IMR-90 (cell line): ENCODE data around the gene PRSS50. TPM values are rescaled to one million over a fixed set of nuclear protein-coding genes. Genes with fewer than 3 reads are reported as not detected.
A peak's percentile ranks its signal among the peaks of the same experiment; 100 is the strongest.

Source experiments
- ATAC-seq: fragments of 200-7000 bp; cut with Tn5 transposase; 2 replicates; pipeline ENCODE4 v1.9.1; 2020; ENCODE audit warnings: low read depth, mild to moderate bottlenecking, moderate library complexity
- BruUV-seq: library from RNA; stranded (reverse); fragments of 400-500 nt; replicated peaks from 2 replicates; lab custom pipeline; 2021; lab: Mats Ljungman, UMichigan
- CTCF ChIA-PET: fragments of 300-600 bp; formaldehyde crosslinking; extraction: SDS; loops from one replicate; lab custom pipeline; 2021; ENCODE audit warnings: antibody characterized with exemption; lab: Yijun Ruan, JAX
- POLR2A ChIA-PET: fragments of 300-600 bp; sonication (Branson Sonifier 250); formaldehyde crosslinking; loops from one replicate; lab custom pipeline; 2022; ENCODE audit warnings: antibody characterized with exemption; ENCODE audit not compliant: unreplicated experiment; lab: Charles Lee
- DNase-seq: peaks from one replicate; pipeline ENCODE4 v3.0.0; 2013
- H2AFZ ChIP-seq: replicated peaks from 2 replicates; pipeline ENCODE3; 2013; ENCODE audit warnings: low read length, mild to moderate bottlenecking; ENCODE audit not compliant: poor library complexity
- H2AK5ac ChIP-seq: 2 replicates; pipeline ENCODE4 v1.6.1; 2013; ENCODE audit warnings: low read depth, low read length, inconsistent platforms
- H2AK9ac ChIP-seq: replicated peaks from 2 replicates; pipeline ENCODE3; 2013; ENCODE audit warnings: mild to moderate bottlenecking, low read depth, low read length, moderate library complexity; ENCODE audit not compliant: poor library complexity
- H2BK120ac ChIP-seq: 2 replicates; pipeline ENCODE4 v1.6.1; 2013; ENCODE audit warnings: low read depth, low read length, inconsistent platforms
- H2BK15ac ChIP-seq: 3 replicates; pipeline ENCODE4 v1.6.1; 2013; ENCODE audit warnings: low read depth, low read length, inconsistent platforms
- H2BK20ac ChIP-seq: 2 replicates; pipeline ENCODE4 v1.6.1; 2013; ENCODE audit warnings: low read depth, mild to moderate bottlenecking, inconsistent platforms, low read length, moderate library complexity
- H2BK5ac ChIP-seq: 2 replicates; pipeline ENCODE4 v1.6.1; 2013; ENCODE audit warnings: mild to moderate bottlenecking, low read depth, low read length, inconsistent platforms; ENCODE audit not compliant: poor library complexity, severe bottlenecking
- H3K14ac ChIP-seq: replicated peaks from 2 replicates; pipeline ENCODE4 v1.6.1; 2013; ENCODE audit warnings: low read depth, low read length, inconsistent platforms
- H3K18ac ChIP-seq: 2 replicates; pipeline ENCODE4 v1.6.1; 2013; ENCODE audit warnings: low read depth, low read length, control low read depth
- H3K23ac ChIP-seq: 2 replicates; pipeline ENCODE4 v1.6.1; 2013; ENCODE audit warnings: low read depth, low read length, inconsistent platforms
- H3K27ac ChIP-seq: 2 replicates; pipeline ENCODE4 v1.5.1; 2013; ENCODE audit warnings: mild to moderate bottlenecking, control low read depth, low read length; ENCODE audit not compliant: insufficient read depth
- H3K27me3 ChIP-seq: 2 replicates; pipeline ENCODE4 v1.6.1; 2013; ENCODE audit warnings: low read length; ENCODE audit not compliant: control insufficient read depth, insufficient read depth
- H3K36me3 ChIP-seq: 2 replicates; pipeline ENCODE4 v1.6.1; 2013; ENCODE audit warnings: low read length, mixed read lengths; ENCODE audit not compliant: control insufficient read depth, insufficient read depth
- H3K4ac ChIP-seq: 2 replicates; pipeline ENCODE4 v1.6.1; 2013; ENCODE audit warnings: low read depth, low read length, inconsistent platforms
- H3K4me1 ChIP-seq: 2 replicates; pipeline ENCODE4 v1.6.1; 2013; ENCODE audit warnings: low read length, mixed read lengths; ENCODE audit not compliant: control insufficient read depth, insufficient read depth
- H3K4me2 ChIP-seq: 2 replicates; pipeline ENCODE4 v1.6.1; 2013; ENCODE audit warnings: low read depth, mild to moderate bottlenecking, control low read depth, low read length, moderate library complexity
- H3K4me3 ChIP-seq: 2 replicates; pipeline ENCODE4 v1.5.1; 2013; ENCODE audit warnings: low read depth, mild to moderate bottlenecking, control low read depth, low read length, moderate library complexity; ENCODE audit not compliant: insufficient read depth
- H3K56ac ChIP-seq: 2 replicates; pipeline ENCODE4 v1.6.1; 2013; ENCODE audit warnings: low read length, inconsistent platforms; ENCODE audit not compliant: insufficient read depth; ENCODE audit errors: extremely low read depth
- H3K79me1 ChIP-seq, 2 experiments: 2 replicates each; pipeline ENCODE4 v1.6.1; 2013; ENCODE audit warnings: low read length in 2 of 2, inconsistent platforms in 1 of 2, low read depth in 1 of 2
- H3K9ac ChIP-seq: 2 replicates; pipeline ENCODE4 v1.6.1; 2013; ENCODE audit warnings: low read depth, low read length, control low read depth
- H3K9me1 ChIP-seq: 2 replicates; pipeline ENCODE4 v1.6.1; 2013; ENCODE audit warnings: low read length, inconsistent platforms; ENCODE audit not compliant: insufficient read depth
- H3K9me3 ChIP-seq: 2 replicates; pipeline ENCODE4 v1.6.1; 2013; ENCODE audit warnings: low read length; ENCODE audit not compliant: control insufficient read depth, insufficient read depth
- H4K20me1 ChIP-seq: 2 replicates; pipeline ENCODE4 v1.6.1; 2013; ENCODE audit warnings: low read length, inconsistent platforms; ENCODE audit not compliant: insufficient read depth
- H4K5ac ChIP-seq: 2 replicates; pipeline ENCODE4 v1.6.1; 2013; ENCODE audit warnings: mild to moderate bottlenecking, low read depth, low read length, control low read depth
- H4K8ac ChIP-seq, 2 experiments: 2 replicates each; pipeline ENCODE4 v1.6.1; 2013; ENCODE audit warnings: low read depth in 2 of 2, low read length in 2 of 2, control low read depth in 1 of 2, inconsistent platforms in 1 of 2
- H4K91ac ChIP-seq: 2 replicates; pipeline ENCODE4 v1.6.1; 2013; ENCODE audit warnings: low read depth, low read length, inconsistent platforms; ENCODE audit not compliant: insufficient read depth
- BHLHE40 ChIP-seq: fragments of 150-350 bp; IDR thresholded peaks from 2 replicates; pipeline ENCODE4 v1.6.1; 2016; ENCODE audit warnings: mild to moderate bottlenecking, low read depth, low read length
- CEBPB ChIP-seq: IDR thresholded peaks from 2 replicates; pipeline ENCODE4 v1.6.1; 2012; ENCODE audit warnings: low read depth, low read length, improper control_type of control experiment
- CHD1 ChIP-seq: IDR thresholded peaks from 2 replicates; pipeline ENCODE4 v1.6.1; 2012; ENCODE audit warnings: low read depth, low read length, improper control_type of control experiment
- CTCF ChIP-seq: conservative IDR thresholded peaks from 2 replicates; pipeline ENCODE4 v1.5.1; 2012; ENCODE audit warnings: mild to moderate bottlenecking, low read depth, low read length, improper control_type of control experiment
- FOS ChIP-seq: fragments of 150-350 bp; IDR thresholded peaks from 2 replicates; pipeline ENCODE4 v1.6.1; 2016; ENCODE audit warnings: low read depth, low read length
- MAFK ChIP-seq: IDR thresholded peaks from 2 replicates; pipeline ENCODE4 v1.6.1; 2012; ENCODE audit warnings: low read depth, low read length, improper control_type of control experiment
- MAZ ChIP-seq: IDR thresholded peaks from 2 replicates; pipeline ENCODE4 v1.6.1; 2012; ENCODE audit warnings: low read depth, mild to moderate bottlenecking, low read length, improper control_type of control experiment, moderate library complexity, borderline replicate concordance
- MXI1 ChIP-seq: IDR thresholded peaks from 2 replicates; pipeline ENCODE4 v1.6.1; 2012; ENCODE audit warnings: low read depth, mild to moderate bottlenecking, low read length, moderate library complexity, borderline replicate concordance
- NFE2L2 ChIP-seq: fragments of 150-350 bp; IDR thresholded peaks from 2 replicates; pipeline ENCODE4 v1.6.1; 2016; ENCODE audit warnings: low read depth, mild to moderate bottlenecking, low read length
- POLR2A ChIP-seq: IDR thresholded peaks from 2 replicates; pipeline ENCODE4 v1.6.1; 2012; ENCODE audit warnings: mild to moderate bottlenecking, low read depth, low read length
- RAD21 ChIP-seq: IDR thresholded peaks from 2 replicates; pipeline ENCODE4 v1.6.1; 2012; ENCODE audit warnings: low read length, improper control_type of control experiment
- RCOR1 ChIP-seq: IDR thresholded peaks from 2 replicates; pipeline ENCODE4 v1.6.1; 2012; ENCODE audit warnings: mild to moderate bottlenecking, low read length, improper control_type of control experiment; ENCODE audit not compliant: insufficient replicate concordance
- RFX5 ChIP-seq: IDR thresholded peaks from 2 replicates; pipeline ENCODE4 v1.8.0; 2012; ENCODE audit warnings: low read depth, mild to moderate bottlenecking, low read length, moderate library complexity
- SMC3 ChIP-seq: fragments of 150-350 bp; IDR thresholded peaks from 2 replicates; pipeline ENCODE4 v1.6.1; 2016; ENCODE audit warnings: low read depth, mild to moderate bottlenecking, antibody characterized with exemption, low read length, moderate library complexity
- USF2 ChIP-seq: fragments of 150-350 bp; IDR thresholded peaks from 2 replicates; pipeline ENCODE4 v1.6.1; 2017; ENCODE audit warnings: mild to moderate bottlenecking, antibody characterized with exemption, low read length, low read depth
- WGBS, 2 experiments: methylation state at CpG; one replicate each; pipeline versions ENCODE4 v1.1.5 to v1.1.7; 2013; ENCODE audit warnings: missing lambda C conversion rate in 2 of 2; ENCODE audit not compliant: insufficient read length in 1 of 2; ENCODE audit errors: extremely low coverage in 2 of 2; 5-methylcytosine and 5-hydroxymethylcytosine counted together
- dilution Hi-C: fragments of 300-500 bp; cut with HindIII; formaldehyde crosslinking; loops from one replicate; pipeline ENCODE4 v1.14.3; 2018; ENCODE audit warnings: low sequenced_read_pairs; ENCODE audit not compliant: unreplicated experiment
- in situ Hi-C: fragments of 300-500 bp; cut with MboI; formaldehyde crosslinking; loops from 3 replicates; pipeline ENCODE4 v1.14.3; 2019; ENCODE audit warnings: low sequenced_read_pairs, inconsistent platforms, mixed read lengths
- intact Hi-C: fragments of 100-400 bp; cut with micrococcal nuclease; formaldehyde crosslinking; loops from 2 replicates; pipeline ENCODE4 v1.10.0; 2022
- polyA plus RNA-seq, 3 experiments: library from polyadenylated mRNA; depleted of rRNA; stranded (reverse); fragments of >200 nt; gene quantifications; 2 replicates each; pipeline ENCODE4 v1.2.3, GENCODE V29; 2012; ENCODE audit warnings: low replicate concordance in 1 of 3
- total RNA-seq: library from RNA; depleted of rRNA; stranded (reverse); fragments of >200 nt; gene quantifications from 2 replicates; pipeline ENCODE4 v1.2.3, GENCODE V29; 2012
- TF ChIP-seq, protein P1 (sequence below): fragments of 150-350 bp; IDR thresholded peaks from 2 replicates; pipeline ENCODE4 v1.6.1; 2016; ENCODE audit warnings: low read depth, mild to moderate bottlenecking, low read length, moderate library complexity, borderline replicate concordance

The PRSS50 gene
- total and polyA plus RNA-seq, 2 of the 4 experiments (the other 2 are of a cell fraction) = not detected

DNA sequence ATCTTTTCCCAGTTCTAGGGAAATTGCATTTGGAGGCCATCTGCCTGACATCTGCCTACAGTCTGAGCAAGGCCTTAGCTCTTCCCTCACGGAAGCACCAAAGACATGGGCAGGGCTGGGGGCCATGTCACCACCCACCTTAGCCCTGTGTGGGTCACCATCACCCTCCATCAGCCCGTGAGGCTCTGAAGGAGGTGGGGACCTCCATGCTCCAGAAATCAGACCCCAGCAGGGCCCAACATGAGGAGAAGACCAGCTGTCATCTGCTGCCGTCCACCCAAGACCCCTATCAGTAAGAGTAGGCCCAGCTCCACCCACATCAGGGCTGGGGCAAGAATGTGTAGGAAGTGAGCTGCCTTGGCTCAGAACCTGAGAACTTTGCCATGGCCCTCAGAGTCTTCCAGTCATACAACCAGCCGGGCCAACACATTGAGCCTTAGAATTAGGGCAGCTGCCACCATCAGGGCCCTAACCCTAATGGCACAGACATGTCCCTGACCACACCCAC, 14.6 kb downstream of the PRSS50 start:
- WGBS, 2 experiments = 75% methylated on average over 1 of the region's 4 CpGs; no CpG with 5 or more reads in 1 of the 2 experiments
- dilution Hi-C loops = no loop called here
- in situ Hi-C loops = loop anchor here (5.0 to 25.0 kb wide), 2 partner anchors 194 to 659 kb away; no protein-coding TSS in a partner anchor

More for the DNA sequence above, 14.6 kb downstream of the PRSS50 start:
- Histone ChIP-seq H4K8ac (no peak overlapping the region), H3K18ac (no peak overlapping the region), H3K9me1 (no peaks in the 10 kb centered on the region; the same call in 1 of the 2 replicates), H2BK5ac (no peak overlapping the region), H2BK20ac (no peak overlapping the region), H3K56ac (no peak overlapping the region), H2AK9ac (peak overlapping the region; percentile 6), H3K4me2 (no peak overlapping the region), H3K79me1 (no peaks in the 10 kb centered on the region), H3K27me3 (peaks cover 29% of the 10 kb centered on the region), H3K4me1 (peaks cover 9% of the 10 kb centered on the region; the same call in 1 of the 2 replicates), H2BK15ac (no peak overlapping the region), H3K4me3 (no peak overlapping the region), H3K14ac (no peak overlapping the region), H3K23ac (no peak overlapping the region), H4K20me1 (peaks cover 3% of the 10 kb centered on the region; the same call in 1 of the 2 replicates), H4K5ac (no peak overlapping the region), H4K91ac (no peak overlapping the region), H2AFZ (no peak overlapping the region), H3K9me3 (no peaks in the 10 kb centered on the region), H3K36me3 (no peaks in the 10 kb centered on the region), H3K9ac (no peak overlapping the region), H3K27ac (no peak overlapping the region), H2AK5ac (no peak overlapping the region; the same call in 1 of the 2 replicates), H2BK120ac (no peak overlapping the region), H3K4ac (no peak overlapping the region)
- ChIA-PET POLR2A (no interaction called here), CTCF (interaction anchor here (0.7 to 1.2 kb wide), 2 partner anchors 207 to 214 kb away, joined by 3 to 4 read pairs; no protein-coding TSS in a partner anchor)
- TF ChIP-seq NFE2L2 (no peak), RCOR1 (no peak), USF2 (no peak), MXI1 (no peak), CHD1 (no peak), MAZ (no peak), RAD21 (no peak), CEBPB (no peak), BHLHE40 (no peak), SMC3 (no peak), MAFK (no peak), CTCF (no peak), POLR2A (no peak), RFX5 (no peak), FOS (no peak)
- TF ChIP-seq, protein P1, sequence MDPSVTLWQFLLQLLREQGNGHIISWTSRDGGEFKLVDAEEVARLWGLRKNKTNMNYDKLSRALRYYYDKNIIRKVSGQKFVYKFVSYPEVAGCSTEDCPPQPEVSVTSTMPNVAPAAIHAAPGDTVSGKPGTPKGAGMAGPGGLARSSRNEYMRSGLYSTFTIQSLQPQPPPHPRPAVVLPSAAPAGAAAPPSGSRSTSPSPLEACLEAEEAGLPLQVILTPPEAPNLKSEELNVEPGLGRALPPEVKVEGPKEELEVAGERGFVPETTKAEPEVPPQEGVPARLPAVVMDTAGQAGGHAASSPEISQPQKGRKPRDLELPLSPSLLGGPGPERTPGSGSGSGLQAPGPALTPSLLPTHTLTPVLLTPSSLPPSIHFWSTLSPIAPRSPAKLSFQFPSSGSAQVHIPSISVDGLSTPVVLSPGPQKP = no peak
- BruUV-seq = no TSS peak
- intact Hi-C loops = no loop called here
- no peak for DNase-seq
- no peak for ATAC-seq
